Activated effector memory CD4-positive, alpha-beta T cell treated with Interleukin-2 at 50 U/mL for 16 hours (primary cell): Measurements from ENCODE around the gene CEP135.
"Not testable (repeated sequence)": the region's sequence is repeated elsewhere in the genome, so short reads cannot be mapped to it uniquely, and the experiment has no call there.

ENCODE experiments used
- DNase-seq: peaks from one replicate; pipeline ENCODE4 v3.0.0-alpha.2; 2020

CEP135 gene

GRCh38 chr4:56026596-56026995 is 77.9 kb downstream of the CEP135 start:
- no peak for DNase-seq

GRCh38 chr4:56028165-56028564 is 79.4 kb downstream of the CEP135 start:
- no peak for DNase-seq

GRCh38 chr4:56038487-56039162 is 89.9 kb downstream of the CEP135 start:
- no peak for DNase-seq

- DNase-seq: no peak
Measured at GRCh38 chr4:56040842-56041241, 92.1 kb downstream of the CEP135 start.

- DNase-seq: no peak
Measured at GRCh38 chr4:56042225-56042624, 93.5 kb downstream of the CEP135 start.

GRCh38 chr4:56048383-56048701 is 99.6 kb downstream of the CEP135 start:
- DNase-seq: no peak

- DNase-seq: no peak
Measured at GRCh38 chr4:56048702-56049431, 100.1 kb downstream of the CEP135 start.

- DNase-seq: no peak
Measured at GRCh38 chr4:56050625-56051024, 101.9 kb downstream of the CEP135 start.

GRCh38 chr4:56051029-56051709 is 102.4 kb downstream of the CEP135 start:
- DNase-seq: no peak

- no peak for DNase-seq
Measured at GRCh38 chr4:56051710-56052075, 102.9 kb downstream of the CEP135 start.

- DNase-seq: no peak
Measured at GRCh38 chr4:56052481-56052880, 103.7 kb downstream of the CEP135 start.

GRCh38 chr4:56052966-56053365 is 104.2 kb downstream of the CEP135 start:
- no peak for DNase-seq

- no peak for DNase-seq
Measured at GRCh38 chr4:56055027-56055977, 106.6 kb downstream of the CEP135 start.

- no peak for DNase-seq
Measured at GRCh38 chr4:56055991-56056390, 107.2 kb downstream of the CEP135 start.

- no peak for DNase-seq
Measured at GRCh38 chr4:56058555-56058954, 109.8 kb downstream of the CEP135 start.

GRCh38 chr4:56060036-56060435 is 111.3 kb downstream of the CEP135 start:
- no peak for DNase-seq

- no peak for DNase-seq
Measured at GRCh38 chr4:56062106-56062505, 113.4 kb downstream of the CEP135 start.

GRCh38 chr4:56062526-56063145 is 113.9 kb downstream of the CEP135 start:
- DNase-seq: no peak

- DNase-seq: no peak
Measured at GRCh38 chr4:56066493-56066892, 117.7 kb downstream of the CEP135 start.

- no peak for DNase-seq
Measured at GRCh38 chr4:56067826-56068225, 119.1 kb downstream of the CEP135 start.

- DNase-seq: not testable (repeated sequence)
Measured at GRCh38 chr4:56072730-56073129, 124.0 kb downstream of the CEP135 start.

- DNase-seq: no peak
Measured at GRCh38 chr4:56077676-56078075, 128.9 kb downstream of the CEP135 start.

- no peak for DNase-seq
Measured at GRCh38 chr4:56078866-56079265, 130.1 kb downstream of the CEP135 start.
